Left renal cortex interstitium (tissue), 4 donors: ENCODE data around the gene NUP35. TPM values are rescaled to one million over a fixed set of nuclear protein-coding genes. Genes with fewer than 3 reads are reported as not detected.
"Not testable (repeated sequence)": the region's sequence is repeated elsewhere in the genome, so short reads cannot be mapped to it uniquely, and the experiment has no call there.

Source experiments
- DNase-seq, 4 donors: peaks; one replicate each; pipeline ENCODE4 v3.0.0-alpha.2; 2013; ENCODE audit warnings: low read depth in 4 of 4, low spot score in 2 of 4, missing footprints in 1 of 4
- polyA plus RNA-seq, 4 donors: library from polyadenylated mRNA; unstranded; fragments of 120-200 nt; gene quantifications; one replicate each; pipeline ENCODE4 v1.2.1, GENCODE V29; 2013; ENCODE audit not compliant: insufficient read length in 4 of 4

Gene NUP35
- polyA plus RNA-seq, 4 donors = 23.6 to 29.3 (median 24.7) TPM

DNA sequence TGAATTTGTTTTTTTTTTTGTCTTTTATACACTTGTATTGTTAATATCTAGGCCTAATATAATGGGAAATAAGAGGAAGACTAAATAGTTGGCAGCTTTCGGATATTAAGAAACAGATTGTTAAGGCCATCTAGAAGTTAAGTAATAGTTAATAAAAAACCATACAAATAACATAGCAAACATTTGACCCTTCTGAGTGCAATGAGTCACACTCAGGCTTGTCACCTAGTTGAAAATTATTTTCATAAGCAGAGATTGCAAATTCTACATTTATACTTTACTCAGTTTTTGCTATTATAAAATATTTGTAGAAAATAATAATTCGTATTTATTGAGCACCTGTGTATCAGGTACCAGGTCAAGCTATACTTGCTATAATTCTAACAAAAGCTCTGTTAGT lies 2.4 kb downstream of the NUP35 start:
- no peak for DNase-seq

DNA sequence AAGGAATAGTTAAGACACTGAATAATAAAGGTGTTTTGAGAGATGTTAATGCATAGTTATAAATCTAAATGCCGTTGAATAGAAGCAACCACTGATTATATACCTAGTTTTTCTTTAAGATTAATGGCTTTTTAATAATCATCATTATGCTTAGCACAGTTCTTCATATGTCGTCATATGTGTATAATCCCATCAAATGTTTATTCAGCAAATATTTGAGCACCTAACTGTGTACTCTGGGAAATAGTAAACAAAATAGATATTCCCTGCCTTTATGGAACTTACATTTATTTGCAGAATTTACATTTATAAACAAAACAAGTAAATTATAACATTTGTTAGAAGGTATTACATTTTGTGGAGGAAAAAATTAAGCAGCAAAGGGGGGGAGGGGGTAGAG lies 9.8 kb downstream of the NUP35 start:
- no peak for DNase-seq

DNA sequence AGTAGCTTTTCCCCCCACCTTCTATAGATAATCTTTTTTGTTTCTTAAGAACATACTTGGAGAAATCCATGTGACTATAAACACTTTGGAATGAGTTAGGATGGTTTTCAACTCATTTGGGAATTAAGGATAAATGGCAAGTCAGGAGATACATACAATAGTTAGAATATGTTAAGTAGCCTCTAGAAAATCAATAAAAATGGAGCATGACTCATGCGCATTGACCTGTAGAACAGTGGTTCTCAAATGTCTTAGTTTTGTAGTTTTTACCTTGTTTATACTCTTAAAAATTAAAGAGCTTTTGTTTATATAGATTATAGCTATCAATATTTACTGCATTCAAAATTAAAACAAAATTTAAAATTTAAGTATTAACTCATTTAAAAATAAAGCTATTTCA lies 24.7 kb downstream of the NUP35 start:
- DNase-seq = no peak

DNA sequence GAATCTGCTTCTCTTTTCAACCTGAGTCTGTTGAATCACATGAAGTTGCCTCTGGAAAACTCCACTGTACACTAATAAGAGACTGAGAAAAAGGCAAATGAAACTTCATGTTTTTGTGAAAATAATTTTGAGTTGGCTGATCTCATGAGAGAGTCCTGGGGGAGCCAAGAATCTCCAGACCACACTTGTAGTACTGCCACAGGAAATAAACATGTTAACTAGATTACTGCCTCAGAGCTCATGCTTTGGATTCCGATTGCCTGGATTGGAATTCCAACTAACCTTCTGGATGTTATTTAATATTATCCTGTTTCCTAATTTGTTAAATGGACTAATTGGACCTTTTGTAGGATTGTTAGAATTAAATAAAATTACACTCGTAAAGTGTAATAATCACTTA lies 25.2 kb downstream of the NUP35 start:
- DNase-seq = no peak

DNA sequence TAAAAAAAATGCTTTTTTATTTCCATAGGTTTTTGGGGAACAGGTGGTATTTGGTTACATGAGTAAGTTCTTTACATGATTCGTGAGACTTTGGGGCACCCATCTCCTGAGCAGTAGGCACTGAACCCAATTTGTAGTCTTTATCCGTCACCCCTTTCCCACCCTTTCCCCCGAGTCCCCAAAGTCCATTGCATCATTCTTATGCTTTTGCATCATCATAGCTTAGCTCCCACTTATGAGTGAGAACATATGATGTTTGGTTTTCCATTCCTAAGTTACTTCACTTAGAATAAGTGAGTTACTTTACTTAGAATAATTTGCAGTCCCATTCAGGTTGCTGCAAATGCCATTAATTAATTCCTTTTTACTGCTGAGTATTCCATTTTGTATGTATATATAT lies 28.0 kb downstream of the NUP35 start:
- not testable (repeated sequence) for DNase-seq

GRCh38 chr2:183153967-183154366 lies 29.7 kb downstream of the NUP35 start:
- DNase-seq = no peak

DNA sequence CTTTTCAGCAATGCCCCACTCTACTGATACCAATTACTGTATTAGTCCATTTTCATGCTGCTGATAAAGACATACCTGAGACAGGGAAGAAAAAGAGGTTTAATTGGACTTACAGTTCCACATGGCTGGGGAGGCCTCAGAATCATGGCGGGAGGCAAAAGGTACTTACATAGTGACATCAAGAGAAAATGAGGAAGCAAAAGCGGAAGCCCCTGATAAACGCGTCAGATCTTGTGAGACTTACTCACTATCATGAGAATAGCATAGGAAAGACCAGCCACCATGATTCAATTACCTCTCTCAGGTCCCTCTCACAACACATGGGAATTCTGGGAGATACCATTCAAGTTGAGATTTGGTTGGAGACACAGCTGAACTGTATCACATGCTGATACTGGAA lies 30.5 kb downstream of the NUP35 start:
- not testable (repeated sequence) for DNase-seq

DNA sequence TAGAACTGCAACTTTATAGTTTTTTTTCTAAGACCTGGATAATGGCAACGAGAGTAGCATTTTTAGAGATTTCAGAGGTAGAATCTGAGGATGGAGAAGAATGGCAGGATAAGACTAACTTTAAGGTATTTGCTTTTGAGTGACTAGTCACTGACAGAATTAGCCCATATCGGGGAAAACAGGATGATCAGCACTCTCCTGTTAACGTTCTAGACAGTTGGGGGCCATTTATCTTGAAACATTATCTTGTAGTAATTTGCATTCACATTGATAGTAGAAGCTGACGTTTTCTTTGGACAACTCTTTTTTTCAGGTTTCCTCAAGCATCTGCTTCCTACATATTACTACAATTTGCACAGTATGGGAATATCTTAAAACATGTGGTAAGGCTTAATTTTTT lies 32.9 kb downstream of the NUP35 start:
- DNase-seq = no peak

- DNase-seq = no peak
These were observed 38.1 kb downstream of the NUP35 start for GRCh38 chr2:183162362-183162761.

DNA sequence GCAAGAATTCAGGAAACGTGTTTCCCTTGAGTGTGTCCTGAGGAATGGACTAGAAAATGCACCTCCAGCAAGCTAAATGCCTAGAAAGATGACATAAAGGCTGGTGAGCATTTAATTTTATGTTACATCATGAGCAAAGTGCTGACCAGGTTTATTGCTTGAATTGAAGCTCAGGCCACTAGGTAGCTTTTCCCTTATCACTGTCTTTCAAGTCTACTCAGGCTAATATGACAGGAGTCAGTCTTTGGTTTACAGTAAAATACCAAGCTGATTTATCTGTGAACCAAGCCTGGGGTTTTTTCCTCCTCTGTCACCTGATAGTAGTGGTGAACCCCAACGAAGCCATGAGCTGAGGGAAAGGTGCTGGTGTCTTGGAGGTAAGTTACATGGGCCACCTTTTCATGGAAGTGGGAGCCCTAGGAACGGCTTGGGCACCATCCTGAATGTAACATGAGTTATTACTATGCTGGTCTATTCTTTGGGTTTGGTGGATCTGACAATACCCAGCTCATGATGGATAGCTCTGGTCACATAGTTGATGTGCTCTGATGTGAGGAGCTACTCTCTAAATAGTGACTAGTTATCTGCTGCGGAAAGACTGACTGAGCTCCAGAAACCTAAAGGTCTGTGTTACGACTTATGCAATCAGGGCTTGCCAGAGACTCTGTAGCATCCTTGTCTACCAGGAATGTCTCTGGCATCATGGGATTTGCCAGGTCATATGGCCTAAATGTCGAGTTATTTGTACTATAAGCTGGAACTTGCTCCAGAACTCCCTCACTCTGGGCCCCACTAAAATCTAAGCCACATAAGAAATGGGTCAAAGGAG lies 39.8 kb downstream of the NUP35 start:
- no peak for DNase-seq

DNA sequence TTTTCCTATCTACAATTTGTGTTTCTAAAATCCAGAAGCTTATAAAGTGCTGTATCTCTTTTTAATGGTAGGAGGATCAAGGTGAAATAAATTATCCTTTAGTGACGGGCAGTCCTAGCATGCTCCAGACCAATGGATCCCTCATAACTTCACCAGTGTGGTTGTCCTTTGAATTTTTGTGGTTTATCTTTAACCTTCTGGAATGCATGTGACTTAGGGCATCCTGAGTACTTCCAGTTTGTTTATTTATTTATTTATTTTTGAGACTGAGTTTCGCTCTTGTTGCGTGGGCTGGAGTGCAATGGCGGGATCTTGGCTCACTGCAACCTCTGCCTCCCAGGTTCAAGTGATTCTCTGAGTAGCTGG lies 40.4 kb downstream of the NUP35 start:
- no peak for DNase-seq

DNA sequence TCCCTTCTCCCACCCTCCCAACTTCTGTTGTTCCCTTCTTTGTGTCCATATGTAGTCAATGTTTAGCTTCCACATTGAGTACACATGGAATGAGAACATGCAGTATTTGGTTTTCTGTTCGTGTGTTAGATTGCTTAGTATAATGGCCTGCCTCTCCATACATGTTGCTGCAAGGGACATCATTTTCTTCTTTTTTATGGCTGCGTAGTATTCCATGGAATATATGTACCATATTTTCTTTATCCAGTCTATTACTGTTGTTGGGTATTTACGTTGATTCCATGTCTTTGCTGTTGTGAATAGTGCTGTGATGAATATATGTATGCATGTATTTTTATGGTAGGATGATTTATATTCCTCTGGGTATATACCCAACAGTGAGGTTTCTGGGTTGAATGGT lies 42.0 kb downstream of the NUP35 start:
- DNase-seq = no peak

GRCh38 chr2:183166976-183167375 lies 42.7 kb downstream of the NUP35 start:
- DNase-seq = not testable (repeated sequence)

- no peak for DNase-seq
These were observed 48.1 kb downstream of the NUP35 start for GRCh38 chr2:183172220-183172887.

DNA sequence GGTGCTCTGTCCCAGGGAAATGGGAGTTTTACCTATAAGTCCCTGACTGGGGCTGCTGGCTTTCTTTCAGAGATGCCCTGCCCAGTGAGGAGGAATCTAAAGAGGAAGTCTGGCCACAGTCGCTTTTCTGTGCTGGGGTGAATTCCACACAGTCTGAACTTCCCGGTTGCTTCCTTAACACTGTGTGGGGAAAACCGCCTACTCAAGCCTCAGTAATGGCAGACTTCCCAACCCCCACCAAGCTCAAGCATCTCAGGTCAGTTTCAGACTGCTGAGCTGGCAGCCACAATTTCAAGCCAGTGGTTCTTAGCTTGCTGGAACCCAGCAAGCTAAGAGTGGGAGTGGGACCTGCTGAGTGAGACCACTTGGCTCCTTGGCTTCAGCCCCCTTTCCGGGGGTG lies 54.9 kb downstream of the NUP35 start:
- DNase-seq = no peak

DNA sequence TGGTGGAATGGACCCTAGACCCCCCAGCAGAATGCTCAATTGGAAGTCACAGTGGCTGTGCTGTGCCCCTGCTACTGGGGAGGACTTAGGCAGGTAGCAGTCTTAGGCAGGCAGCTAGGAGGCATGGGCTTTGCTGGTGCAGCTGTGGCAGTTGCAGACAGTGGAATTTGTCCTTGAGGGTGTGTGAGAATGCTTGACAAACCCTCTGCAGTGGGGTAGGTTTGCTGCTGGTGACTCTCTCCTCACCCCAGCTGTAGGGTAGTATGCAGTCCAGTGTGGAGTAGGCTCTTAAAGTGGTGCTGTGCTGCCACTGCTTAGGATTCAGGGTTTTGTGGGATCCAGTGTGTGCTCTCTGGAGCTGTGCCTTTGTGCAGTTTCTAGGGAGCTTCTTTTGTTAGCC lies 61.3 kb downstream of the NUP35 start:
- DNase-seq = no peak

DNA sequence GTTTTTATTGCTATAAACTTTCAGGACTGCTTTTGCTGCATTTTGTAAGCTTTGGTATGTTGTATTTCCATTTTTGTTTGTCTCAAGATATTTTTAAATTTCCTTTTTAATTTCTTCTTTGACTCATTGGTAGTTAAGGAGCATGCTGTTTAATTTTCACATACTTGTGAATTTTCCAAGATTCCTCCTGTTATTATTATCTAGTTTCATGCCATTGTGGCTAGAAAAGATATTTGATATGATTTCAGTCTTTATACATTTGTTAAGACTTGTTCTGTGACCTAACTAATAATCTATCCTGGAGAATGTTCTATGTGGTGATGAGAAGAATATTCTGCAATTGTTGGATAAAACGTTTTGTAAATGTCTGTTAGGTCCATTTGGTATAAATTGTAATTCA lies 62.1 kb downstream of the NUP35 start:
- DNase-seq = no peak

- no peak for DNase-seq
These were observed 62.5 kb downstream of the NUP35 start for GRCh38 chr2:183186766-183187165.

- no peak for DNase-seq
These were observed 68.1 kb downstream of the NUP35 start for GRCh38 chr2:183192343-183192742.

- DNase-seq = no peak
These were observed 69.7 kb downstream of the NUP35 start for GRCh38 chr2:183193904-183194303.

- no peak for DNase-seq
These were observed 71.2 kb downstream of the NUP35 start for GRCh38 chr2:183195397-183195796.

- DNase-seq = no peak
These were observed 71.8 kb downstream of the NUP35 start for GRCh38 chr2:183195998-183196409.
